Tongue (tissue), 2 donors: ENCODE measurements around the gene SUPT7L. TPM values are rescaled to one million over a fixed set of nuclear protein-coding genes. Genes with fewer than 3 reads are reported as not detected.

Experiments
- DNase-seq: peaks from one replicate; pipeline ENCODE4 v3.0.0-alpha.2; 2015
- total RNA-seq: library from RNA; depleted of rRNA; stranded (reverse); fragments of >200 nt; gene quantifications from one replicate; pipeline ENCODE4 v1.2.3, GENCODE V29; 2014

The SUPT7L gene, protein sequence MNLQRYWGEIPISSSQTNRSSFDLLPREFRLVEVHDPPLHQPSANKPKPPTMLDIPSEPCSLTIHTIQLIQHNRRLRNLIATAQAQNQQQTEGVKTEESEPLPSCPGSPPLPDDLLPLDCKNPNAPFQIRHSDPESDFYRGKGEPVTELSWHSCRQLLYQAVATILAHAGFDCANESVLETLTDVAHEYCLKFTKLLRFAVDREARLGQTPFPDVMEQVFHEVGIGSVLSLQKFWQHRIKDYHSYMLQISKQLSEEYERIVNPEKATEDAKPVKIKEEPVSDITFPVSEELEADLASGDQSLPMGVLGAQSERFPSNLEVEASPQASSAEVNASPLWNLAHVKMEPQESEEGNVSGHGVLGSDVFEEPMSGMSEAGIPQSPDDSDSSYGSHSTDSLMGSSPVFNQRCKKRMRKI
- 22.4 TPM for total RNA-seq

DNA sequence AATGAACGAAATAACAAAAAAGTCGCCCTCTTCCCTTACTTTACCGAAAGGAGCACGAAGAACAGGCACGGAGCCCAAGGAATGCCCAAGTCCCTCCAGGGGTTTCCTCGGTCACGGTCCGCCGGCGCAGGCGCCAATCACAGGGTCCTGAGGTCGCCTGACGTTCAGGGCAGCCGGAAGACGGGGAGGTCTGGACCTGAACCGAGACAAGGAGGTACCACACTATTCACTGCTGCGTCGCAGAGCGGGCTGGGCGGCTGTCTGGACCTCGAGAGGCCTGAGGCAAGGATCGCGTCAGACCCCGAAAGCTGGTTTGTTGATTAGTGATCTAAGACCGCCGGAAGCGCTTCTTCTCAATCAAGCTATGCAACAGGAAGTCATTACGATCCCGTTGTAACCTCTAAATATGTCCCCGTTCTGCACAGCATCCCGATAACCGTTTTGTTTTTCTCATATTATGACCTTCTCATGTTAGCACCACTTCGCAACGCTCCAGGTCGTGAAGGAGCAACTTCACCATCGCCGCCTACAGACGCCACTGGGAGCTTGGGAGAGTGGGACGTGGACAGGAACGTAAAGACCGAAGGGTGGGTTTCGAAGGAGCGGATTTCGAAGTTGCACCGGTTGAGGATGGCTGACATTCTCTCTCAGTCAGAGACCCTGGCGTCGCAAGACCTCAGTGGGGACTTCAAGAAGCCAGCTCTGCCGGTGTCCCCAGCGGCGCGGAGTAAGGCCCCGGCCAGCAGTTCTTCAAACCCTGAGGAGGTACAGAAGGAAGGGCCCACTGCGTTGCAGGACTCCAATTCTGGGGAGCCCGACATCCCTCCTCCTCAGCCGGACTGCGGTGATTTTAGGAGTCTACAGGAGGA is at the start of gene SUPT7L, which contains the start of gene SLC4A1AP:
TSS of gene SUPT7L (minus strand) at position 330 of the 869 bp plus-strand sequence. CDS start 1,422 bp downstream, outside the sequence.
TSS of gene SLC4A1AP (plus strand) at position 605 of the 869 bp plus-strand sequence. CDS start at position 631, 26 bp downstream.
- peak; percentile 91 for DNase-seq

DNA sequence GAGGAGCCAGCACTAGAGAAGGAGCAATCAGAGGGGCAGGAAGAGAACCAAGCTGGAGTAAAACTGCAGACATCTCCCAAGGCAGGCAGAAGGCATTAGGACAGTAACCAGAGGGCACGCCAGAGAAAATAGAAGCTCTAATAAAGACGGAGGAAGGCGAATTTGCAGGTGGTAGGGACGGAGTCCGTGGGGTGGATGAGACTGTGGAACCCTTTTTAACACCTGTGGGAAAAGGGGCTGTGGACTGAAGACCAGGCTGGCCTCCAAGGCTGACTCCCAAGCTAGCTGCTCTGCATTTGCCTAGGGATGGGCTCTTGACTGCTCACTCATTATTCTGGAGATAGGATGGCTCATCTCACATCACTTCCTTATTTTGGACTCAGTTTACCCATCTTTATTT is 49.8 kb upstream of the SUPT7L start:
- no peak for DNase-seq

DNA sequence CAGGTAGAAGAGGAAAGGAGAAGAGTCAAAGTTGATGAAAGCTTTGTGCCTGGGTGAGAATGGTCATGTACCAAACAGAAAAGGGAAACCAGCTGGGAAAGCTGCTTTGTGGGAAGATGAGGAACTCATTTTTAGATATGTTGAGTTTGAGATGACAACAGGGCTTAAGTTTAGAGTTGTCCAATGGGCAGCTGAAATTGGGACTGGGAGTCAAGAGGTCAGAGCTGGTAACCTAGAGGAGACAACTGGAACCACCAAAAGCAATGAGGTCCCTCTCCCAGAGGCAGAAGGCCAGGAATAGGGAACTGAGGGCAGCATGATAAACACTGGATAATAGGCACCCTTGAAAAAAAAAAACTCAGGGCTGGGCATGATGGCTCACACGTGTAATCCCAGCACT is 49.1 kb upstream of the SUPT7L start:
- DNase-seq, result no peak

DNA sequence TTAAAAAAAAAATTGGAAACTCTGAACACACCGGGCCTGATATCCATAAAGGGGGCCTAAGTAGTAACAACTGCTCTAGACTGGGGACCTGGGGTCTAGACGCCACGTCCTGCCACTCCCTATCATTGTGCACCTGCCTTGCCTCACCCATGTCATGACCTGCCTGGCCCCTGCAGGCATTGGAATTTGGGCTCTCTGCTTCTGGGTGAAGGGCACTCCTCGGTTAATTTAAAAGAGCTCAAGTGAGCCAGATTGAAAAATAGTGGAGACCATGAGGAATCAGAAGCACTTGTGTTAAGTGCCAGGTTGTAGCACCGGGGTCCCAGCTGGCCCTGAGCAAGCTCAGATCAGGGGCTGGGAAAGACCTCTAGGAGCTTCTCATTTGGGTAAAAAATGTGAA is 48.4 kb upstream of the SUPT7L start:
- DNase-seq, result no peak

DNA sequence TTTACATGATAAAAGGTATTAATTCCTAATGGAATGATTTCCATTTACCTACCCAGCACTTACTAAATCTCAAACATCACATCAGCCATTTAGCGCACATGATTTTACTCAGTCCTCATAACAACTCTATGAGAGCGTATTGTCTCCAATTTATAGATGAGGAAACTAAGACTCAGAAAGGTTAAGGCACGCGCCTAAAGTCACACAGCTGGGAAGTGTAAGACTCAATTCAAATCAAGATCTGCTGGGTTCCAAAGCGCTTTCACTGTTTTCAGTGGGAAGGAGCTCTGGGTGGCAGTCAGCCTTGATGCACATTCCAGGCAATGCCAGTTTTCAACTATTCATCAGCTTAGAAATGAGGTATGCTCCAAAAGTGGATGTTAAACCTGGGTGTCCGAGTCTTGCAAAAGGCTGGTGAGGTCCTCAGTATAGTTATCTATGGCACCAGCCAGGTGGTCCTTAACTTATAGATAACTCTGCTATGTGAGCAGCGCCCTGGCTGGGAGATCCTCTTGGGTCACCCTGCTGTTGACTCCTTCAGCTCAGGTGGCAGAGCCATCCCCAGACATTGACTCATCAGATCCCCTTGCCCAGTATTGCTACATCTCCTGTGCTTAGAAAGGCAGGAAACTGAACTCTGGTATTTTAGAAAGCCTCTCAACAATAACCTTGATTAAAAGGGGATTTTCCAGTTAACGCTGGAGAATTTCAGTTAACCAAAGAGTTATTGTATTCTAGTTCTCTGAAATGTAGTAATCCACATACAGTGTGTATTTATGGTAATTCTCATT is 47.4 kb upstream of the SUPT7L start:
- no peak for DNase-seq

DNA sequence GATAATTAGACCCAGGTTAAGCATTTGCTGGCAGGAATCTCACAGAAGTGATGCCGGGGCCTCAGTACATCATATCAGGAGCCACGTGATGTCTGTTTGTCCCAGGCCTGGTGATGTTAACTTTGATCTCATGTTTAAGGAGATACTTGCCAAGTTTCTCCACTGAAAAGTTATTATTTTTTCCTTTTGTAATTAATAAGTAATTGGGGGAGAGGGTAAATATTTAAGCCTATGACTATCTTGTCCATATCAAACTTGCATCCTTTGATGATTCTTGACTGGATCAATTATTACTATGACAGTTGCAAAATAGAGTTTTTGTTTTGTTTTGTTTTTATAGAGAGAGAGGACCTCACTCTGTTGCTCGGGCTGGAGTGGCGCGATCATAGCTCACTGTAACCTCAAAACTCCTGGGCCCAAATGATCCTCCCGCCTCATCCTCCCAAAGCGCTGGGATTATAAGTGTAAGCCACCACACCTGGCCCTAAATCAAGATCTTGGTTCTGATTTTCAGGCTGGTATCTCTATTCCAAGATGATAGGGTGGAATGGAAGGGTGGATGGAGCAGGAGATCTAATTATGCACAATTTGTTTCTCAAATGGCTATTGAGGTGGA is 46.7 kb upstream of the SUPT7L start:
- no peak for DNase-seq

DNA sequence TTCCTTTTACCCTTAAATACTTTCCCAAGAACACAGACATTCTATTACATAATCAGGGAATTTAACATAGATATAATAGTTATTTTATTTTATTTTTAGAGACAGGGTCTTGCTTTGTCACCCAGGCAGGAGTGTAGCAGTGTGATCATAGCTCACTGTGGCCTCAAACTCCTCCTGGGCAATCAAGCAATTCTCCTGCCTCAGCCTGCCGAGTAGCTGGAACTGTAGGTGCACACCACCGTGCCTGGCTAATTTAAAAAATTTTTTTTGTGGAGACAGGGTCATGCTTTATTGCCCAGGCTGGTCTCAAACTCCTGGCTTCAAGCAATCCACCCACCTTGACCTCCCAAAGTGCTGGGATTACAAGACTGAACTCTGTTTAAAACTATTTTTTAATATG is 45.9 kb upstream of the SUPT7L start:
- DNase-seq, result no peak

DNA sequence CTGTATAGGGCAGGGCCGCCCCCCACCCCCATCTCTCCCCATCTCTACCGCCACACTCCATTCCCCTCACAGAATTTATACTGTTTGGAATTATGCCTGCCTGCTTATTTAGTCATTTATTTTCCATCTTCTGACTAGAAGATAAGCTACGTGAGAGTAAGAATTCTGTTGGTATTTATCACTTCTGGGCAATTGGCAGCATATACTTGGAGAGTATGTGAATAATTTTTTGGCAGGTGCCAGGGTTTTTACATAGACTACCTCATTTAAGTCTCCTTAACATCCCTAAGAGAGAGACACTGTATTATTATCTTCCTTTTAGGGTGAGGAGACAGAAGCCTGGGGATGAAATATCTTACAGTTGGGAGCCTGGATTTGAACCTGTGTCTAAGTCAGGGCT is 45.3 kb upstream of the SUPT7L start:
- DNase-seq, result no peak

DNA sequence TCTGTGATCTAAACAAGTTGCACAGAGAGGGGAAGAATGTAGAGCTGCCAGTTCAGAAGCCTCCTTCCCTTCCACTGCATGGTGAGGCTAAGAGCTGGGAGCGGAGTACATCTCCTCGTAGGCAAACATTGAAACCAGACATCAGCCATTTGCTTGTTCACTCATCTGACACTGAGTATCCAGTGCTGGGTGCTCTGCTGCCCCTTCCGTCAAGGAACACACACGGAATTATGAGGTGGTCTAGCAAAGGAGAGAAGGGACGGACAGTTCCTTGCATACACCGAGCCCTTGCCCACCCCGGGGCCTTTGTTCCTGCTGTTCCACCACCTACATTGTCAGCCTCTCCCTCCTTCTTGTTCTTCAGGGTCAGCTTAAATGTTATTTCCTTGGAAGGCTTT is 44.8 kb upstream of the SUPT7L start:
- no peak for DNase-seq

DNA sequence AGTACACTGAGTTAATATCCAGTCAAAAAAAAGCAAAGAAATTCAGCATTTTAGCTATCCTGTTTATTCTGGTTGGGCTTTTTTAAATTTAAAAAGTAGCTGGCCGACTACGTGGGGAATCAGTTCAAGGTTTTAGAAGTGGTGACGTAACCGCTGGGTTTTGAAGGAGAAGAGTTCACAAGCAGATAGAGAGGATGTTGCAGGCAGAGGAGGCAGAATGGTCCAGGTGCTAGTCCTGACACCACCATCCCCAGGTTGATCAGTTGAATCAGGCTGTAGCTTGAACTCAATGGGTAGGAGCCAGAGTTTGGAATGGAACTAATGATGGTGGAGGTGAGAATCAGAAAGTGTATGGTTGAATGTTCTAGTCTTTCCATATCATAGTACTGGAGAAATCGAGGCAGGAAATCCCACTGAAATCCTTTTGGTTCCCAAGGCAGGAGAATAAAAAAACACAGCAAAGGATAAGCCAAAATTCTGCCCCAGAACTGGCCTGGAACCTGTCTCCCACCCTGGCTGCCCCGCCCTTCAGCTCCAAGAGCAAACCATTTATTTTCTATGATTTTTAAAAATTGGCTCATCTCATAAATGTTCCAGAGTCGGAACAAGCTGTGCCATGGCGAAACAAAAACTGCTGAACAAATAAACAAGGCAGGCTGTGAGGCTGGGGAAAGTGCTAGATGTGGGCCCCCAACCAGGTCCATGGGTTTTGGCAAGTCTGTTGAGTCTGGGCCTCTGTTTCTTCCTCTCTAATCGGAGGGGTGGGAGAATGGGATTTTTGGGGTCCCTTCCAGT is 44.2 kb upstream of the SUPT7L start:
- DNase-seq, result no peak

DNA sequence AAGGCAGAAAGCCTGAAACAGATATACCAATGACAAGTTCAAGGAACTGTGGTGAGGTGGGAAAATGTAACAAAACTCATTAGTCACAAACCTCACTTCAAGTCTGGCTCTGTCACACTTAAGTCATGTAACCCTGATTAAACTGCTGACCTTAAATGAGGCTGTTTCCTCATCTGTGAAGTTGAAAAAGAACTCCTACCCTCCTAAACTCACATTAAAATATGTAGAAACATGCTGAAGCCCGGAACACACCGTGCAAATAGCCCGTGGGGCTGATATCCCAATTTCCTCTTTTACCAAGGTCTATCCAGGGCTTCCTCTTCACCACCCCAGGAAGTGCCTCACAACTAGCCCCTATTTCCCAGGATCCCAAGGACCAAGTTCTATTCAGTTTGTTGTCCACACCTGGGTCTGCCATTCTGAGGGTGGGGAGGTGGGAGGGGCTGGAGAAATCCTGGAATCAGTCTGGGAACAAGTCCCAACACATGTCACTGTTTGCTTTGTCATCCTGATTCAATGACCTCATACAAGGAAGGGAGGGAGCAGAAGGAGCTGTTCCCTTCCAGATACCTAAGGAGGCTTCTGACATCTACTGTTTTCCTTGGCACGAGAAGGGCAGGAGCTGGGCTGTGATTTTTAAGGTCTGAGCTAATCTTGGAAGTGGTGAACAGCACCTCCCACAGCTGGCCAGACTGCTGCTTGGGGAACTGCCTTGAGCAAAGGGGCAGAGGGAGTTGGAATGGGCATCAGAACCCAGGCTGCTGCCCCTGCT is 42.6 kb upstream of the SUPT7L start:
- peak; percentile 78 for DNase-seq

DNA sequence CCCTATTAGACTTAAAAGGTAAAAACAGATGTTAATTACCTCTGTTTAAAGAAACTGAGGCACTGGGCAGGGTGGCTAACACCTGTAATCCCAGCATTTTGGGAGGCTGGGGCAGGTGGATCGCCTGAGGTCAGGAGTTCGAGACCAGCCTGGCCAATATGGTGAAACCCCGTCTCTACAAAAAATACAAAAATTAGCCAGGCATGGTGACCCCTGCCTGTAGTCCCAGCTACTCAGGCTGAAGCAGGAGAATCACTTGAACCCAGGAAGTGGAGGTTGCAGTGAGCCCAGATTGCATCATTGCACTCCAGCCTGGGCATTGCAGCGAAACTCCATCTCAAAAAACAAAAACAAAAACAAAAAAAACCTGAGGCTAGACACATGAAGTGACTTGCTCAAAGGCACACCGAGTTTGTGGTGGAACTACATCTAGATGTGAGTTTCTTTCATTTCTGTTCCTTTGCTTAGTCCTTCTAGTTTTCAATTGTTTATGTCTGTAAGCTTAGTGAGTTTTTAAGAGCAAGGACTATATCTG is 41.0 kb upstream of the SUPT7L start:
- no peak for DNase-seq

DNA sequence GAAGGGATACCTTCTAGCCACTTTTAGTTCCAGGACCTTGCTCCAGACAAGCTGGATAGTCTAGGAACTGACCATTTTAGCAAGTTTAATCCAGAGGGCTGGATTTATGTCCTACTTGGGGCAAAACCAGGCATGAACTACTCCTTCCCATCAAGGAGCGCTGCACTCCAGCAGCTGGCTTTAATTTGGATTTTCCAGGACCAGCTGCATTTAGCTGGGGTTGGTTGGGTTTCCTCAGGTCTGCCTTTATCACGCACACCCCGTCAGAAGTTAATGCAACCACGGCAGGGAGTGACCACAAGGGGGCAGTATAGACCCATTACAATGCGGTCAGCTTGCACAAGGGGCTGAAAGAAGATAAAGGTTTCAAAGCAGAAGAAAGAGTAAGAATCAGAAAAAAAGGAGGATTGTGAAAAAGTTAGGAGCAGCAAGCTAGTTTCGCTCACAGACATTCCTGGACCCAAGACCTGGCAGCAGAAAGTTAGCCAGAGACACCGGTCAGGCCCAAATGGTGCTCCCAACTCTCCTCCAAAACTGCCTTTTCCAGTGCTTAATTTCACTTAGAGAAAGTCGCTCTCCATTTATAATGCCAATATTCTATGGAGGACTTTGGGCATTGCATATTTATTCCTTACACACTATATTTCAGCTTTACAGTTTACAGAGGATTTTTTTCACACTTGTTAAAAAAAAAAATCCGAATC is 40.4 kb upstream of the SUPT7L start:
- peak; percentile 95 for DNase-seq

DNA sequence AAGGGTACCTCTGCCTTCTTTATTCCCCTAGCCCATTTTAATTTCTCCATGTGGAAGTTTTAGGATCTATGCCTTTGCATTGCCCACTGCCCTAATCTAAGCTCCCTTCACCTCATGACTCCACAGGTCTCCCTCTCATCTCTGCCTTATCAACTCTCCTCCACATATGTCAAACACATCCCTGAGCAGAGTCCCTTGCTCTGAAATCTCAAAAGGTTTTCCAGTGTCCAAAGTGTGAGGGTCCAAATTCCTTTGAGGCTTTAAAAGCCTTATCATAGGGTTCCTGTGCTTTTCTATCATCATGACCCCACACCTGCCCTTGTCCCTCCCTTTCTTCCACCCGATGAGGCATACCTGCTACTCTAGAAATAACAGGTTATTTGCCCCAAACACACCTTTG is 38.9 kb upstream of the SUPT7L start:
- DNase-seq, result no peak

DNA sequence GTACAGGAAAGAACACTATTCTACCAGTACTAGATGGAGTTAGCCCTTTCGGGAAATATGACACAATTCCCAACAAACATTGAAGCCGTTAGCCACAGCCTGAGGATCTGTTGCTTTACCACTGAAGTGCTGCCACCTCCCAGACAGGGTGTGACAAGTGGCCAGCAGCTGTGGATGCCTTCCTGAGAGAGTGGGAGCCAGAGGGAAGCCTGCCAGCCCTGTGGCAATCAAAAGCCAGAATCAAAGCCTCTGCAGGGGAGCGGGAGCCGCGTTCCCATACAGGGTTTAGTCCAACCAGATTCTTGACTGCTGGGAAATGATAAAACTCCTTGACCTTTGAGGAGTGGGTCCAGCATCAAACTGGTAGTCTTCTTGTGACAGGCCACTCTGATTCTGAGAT is 38.3 kb upstream of the SUPT7L start:
- peak; percentile 86 for DNase-seq

DNA sequence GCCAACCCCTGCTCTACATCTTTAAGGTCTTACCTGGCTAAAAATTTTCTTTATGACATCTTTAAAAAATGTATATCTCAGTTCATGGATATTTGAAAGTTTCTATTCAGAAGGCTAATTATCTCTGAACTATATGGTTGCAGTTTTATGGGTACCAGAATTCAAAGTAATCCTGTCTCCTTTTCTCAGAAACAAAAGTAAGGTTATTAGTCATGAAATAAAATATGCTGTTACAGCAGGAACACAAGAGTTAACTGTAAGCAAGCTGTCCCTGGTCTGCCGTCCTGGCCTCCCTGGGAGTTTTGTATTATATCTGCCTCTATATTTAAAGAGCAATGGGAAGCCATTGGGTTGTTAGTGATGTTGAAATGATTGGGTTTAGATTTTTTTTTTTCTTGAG is 34.2 kb upstream of the SUPT7L start:
- DNase-seq, result no peak

DNA sequence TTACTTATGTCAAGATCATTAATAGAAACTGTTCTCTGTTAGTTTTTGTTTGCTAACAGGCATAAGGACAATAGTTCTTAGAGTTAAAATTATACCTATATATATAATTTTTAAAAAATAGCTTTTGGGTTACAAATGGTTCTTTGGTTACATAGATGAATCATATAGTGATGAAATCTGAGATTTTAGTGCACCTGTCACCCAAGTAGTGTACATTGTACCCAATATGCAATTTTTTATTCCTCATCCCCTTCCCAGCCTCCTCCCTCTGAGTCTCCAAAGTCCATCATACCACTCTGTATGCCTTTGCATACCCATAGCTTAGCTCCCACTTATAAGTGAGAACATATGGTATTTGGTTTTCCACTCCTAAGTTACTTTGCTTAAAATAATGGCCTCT is 26.6 kb upstream of the SUPT7L start:
- no peak for DNase-seq

DNA sequence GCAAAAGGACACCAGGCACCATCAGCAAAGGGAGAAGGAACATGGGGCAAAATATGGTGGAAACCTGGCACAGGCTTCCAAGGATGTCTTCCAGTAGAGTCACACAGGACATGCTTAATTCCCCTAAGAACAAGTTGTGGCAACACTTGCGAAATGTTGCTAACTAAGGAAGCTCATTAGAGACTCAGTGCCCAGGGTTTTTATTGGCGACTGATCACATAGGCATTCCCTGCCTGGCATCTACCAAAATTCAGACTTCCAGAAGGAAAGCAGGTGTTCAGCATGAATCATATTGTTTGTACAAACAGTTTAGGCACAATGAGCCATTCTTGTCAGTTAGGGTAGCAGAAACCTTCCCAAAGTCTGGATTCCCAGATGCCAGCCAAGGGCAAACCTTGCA is 26.0 kb upstream of the SUPT7L start:
- no peak for DNase-seq

DNA sequence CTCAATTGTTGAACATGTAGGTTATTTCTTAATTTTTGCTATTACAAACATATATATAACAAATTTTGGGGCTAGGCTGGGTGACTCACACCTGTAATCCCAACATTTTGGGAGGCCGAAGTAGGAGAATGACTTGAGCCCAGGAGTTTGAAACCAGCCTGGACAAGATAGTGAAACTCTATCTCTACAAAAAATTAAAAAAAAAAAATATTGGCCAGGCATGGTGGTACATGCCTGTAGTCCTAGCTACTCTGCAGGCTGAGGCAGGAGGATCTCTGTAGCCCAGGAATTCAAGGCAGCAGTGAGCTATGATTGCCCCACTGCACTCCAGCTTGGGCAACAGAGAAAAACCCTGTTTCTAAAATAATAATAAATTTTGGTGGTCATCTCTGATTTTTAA is 23.8 kb upstream of the SUPT7L start:
- no peak for DNase-seq
